Transverse colon (tissue), 4 donors: Measurements from ENCODE around the gene VWDE. TPM values are rescaled to one million over a fixed set of nuclear protein-coding genes. Genes with fewer than 3 reads are reported as not detected.

Experiments used
- DNase-seq: peaks from one replicate; pipeline ENCODE4 v3.0.0-alpha.2; 2019
- H3K27ac ChIP-seq, 4 donors: fragments of 200-600 bp; sonication (generic); 2 replicates each; pipeline ENCODE4 v1.5.1; 2016 to 2018; ENCODE audit warnings: inconsistent platforms in 4 of 4
- H3K27me3 ChIP-seq: fragments of 200-600 bp; sonication (generic); 2 replicates; pipeline ENCODE4 v1.5.1; 2017; ENCODE audit warnings: inconsistent platforms
- H3K36me3 ChIP-seq, 4 donors: fragments of 200-600 bp; sonication (generic); 2 replicates each; pipeline ENCODE4 v1.5.1; 2017 to 2019; ENCODE audit warnings: inconsistent platforms in 4 of 4
- H3K4me1 ChIP-seq, 4 donors: fragments of 200-600 bp; sonication (generic); 2 replicates each; pipeline ENCODE4 v1.5.1; 2017 to 2020; ENCODE audit warnings: inconsistent platforms in 4 of 4
- H3K4me3 ChIP-seq, 4 donors: fragments of 200-600 bp; sonication (generic); 1 replicate in 1 of 4; 2 replicates in 3 of 4; pipeline versions ENCODE4 v1.5.1 to v1.6.1; 2017 to 2019; ENCODE audit warnings: inconsistent platforms in 4 of 4
- H3K9me3 ChIP-seq, 2 donors: fragments of 200-600 bp; sonication (generic); 2 replicates each; pipeline ENCODE4 v1.5.1; 2017 to 2019; ENCODE audit warnings: inconsistent platforms in 2 of 2
- CTCF ChIP-seq, 5 experiments: fragments of 200-600 bp in 3 of 5; fragments of 450-650 bp in 2 of 5; sonication (generic) in 3 of 5; IDR thresholded peaks; 1 replicate in 2 of 5; 2 replicates in 3 of 5; pipeline ENCODE4 v1.5.1; 2016 to 2017; ENCODE audit warnings: antibody characterized with exemption in 5 of 5, inconsistent platforms in 3 of 5, mild to moderate bottlenecking in 2 of 5, moderate library complexity in 1 of 5
- EP300 ChIP-seq: sonication (generic); formaldehyde crosslinking; IDR thresholded peaks from one replicate; pipeline ENCODE4 v1.6.1; 2017; ENCODE audit warnings: antibody characterized with exemption, low read depth
- POLR2A ChIP-seq: fragments of 450-650 bp; IDR thresholded peaks from one replicate; pipeline ENCODE4 v1.6.1; 2016; ENCODE audit warnings: antibody characterized with exemption, mild to moderate bottlenecking, moderate library complexity
- POLR2AphosphoS5 ChIP-seq, 3 donors: sonication (generic); formaldehyde crosslinking; IDR thresholded peaks; one replicate each; pipeline ENCODE4 v1.6.1; 2016; ENCODE audit warnings: antibody characterized with exemption in 3 of 3
- WGBS, 2 donors: methylation state at CpG; one replicate each; pipeline ENCODE4 v1.1.5; 2018; ENCODE audit warnings: low coverage in 1 of 2; 5-methylcytosine and 5-hydroxymethylcytosine counted together
- in situ Hi-C, 4 donors: fragments of 200-750 bp; cut with MboI; loops; one replicate each; pipeline versions ENCODE4 v1.15.0 to v1.15.1; 2017; ENCODE audit warnings: low sequenced_read_pairs in 3 of 4, low pct_ligation_motif_present in 1 of 4, low pct_unique_long_range_greater_than_20kb in 1 of 4
- intact Hi-C: fragments of 100-400 bp; cut with DNase I; formaldehyde crosslinking; loops from one replicate; pipeline ENCODE4 v1.15.1; 2023; ENCODE audit warnings: low total_unique reads
- total RNA-seq, 4 donors: library from RNA; depleted of rRNA; stranded (reverse); fragments of >200 nt; gene quantifications; one replicate each; pipeline ENCODE4 v1.1.0, GENCODE V29; 2016

The VWDE gene
- total RNA-seq, 4 donors from 2014 or later, result 0.20 to 6.4 (median 2.0) TPM; not detected in 1

GRCh38 chr7:12281038-12281437 is 122.6 kb downstream of the VWDE start:
- Histone ChIP-seq H3K4me3 (no peak overlapping the region), H3K36me3 (no peaks in the 10 kb centered on the region), H3K9me3 (no peaks in the 10 kb centered on the region), H3K27me3 (no peaks in the 10 kb centered on the region), H3K4me1 (no peaks in the 10 kb centered on the region), H3K27ac (no peak overlapping the region)
- WGBS, 2 donors, result 30 to 59% methylated on average over 1 of the region's 1 CpG
- in situ Hi-C loops, result no loop called here
- DNase-seq, result no peak
- TF ChIP-seq EP300 (no peak), CTCF (IDR thresholded peaks at IDR 0.05) (no peak), POLR2AphosphoS5 (IDR thresholded peaks at IDR 0.05) (no peak), POLR2A (no peak)
- intact Hi-C loops, result no loop called here

Other genes with a start within 250 kb of the VWDE start
- gene TMEM106B, start 192.6 kb downstream of the VWDE start, total RNA-seq, result 100 to 1,000 TPM in 1 of 4 donors, 10 to 100 TPM in 3; 24.3 to 102 (median 80.8) TPM
- gene SCIN, start 166.9 kb upstream of the VWDE start, total RNA-seq, result 100 to 1,000 TPM in 2 of 4 donors, 10 to 100 TPM in 2; 62.3 to 125 (median 86.4) TPM